ENCODE data around the gene MED22. TPM values are rescaled to one million over a fixed set of nuclear protein-coding genes. Genes with fewer than 3 reads are reported as not detected.
"Not testable (repeated sequence)": the region's sequence is repeated elsewhere in the genome, so short reads cannot be mapped to it uniquely, and the experiment has no call there.

The MED22 gene
- total RNA-seq, 4 donors from 2014 or later, result 10.8 to 22.5 (median 15.9) TPM

DNA sequence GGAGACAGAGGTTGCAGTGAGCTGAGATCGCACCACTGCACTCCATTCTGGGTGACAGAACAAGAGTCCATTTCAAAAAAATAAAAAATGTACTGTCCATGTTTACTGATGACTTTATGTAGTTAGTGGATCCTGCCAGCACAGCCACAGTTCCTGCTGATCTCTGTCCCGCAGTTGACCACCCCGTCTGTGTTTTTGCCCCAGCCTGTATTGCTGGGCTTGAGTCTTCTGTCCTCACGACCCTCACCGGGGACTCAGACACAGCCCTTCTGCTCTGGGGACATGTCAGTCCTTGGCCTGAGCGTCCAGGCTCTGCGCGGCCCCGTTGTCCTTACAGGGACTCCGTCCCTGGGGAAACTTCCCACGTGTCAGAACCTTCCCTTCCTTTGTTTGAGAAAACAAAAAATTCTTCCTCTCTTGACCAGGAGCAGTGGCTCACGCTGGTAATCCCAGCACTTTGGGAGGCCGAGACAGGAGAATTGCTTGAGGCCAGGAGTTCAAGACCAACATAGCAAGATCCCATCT, 26.5 kb downstream of the MED22 start:
- Histone ChIP-seq H3K27me3 (no peaks in the 10 kb centered on the region), H3K9me3 (no peaks in the 10 kb centered on the region), H3K36me3 (no peaks in the 10 kb centered on the region), H3K4me1 (no peaks in the 10 kb centered on the region), H3K27ac (no peak overlapping the region), H3K4me3 (no peak overlapping the region)
- WGBS, 2 donors, result 76 to 81% methylated on average over 5 to 13 of the region's 13 CpGs
- intact Hi-C loops (cut with DNase I), result loop anchor here (5.0 kb wide), 1 partner anchor 134 kb away; no protein-coding TSS in a partner anchor
- no peak for TF ChIP-seq POLR2A (IDR thresholded peaks at IDR 0.05)
- TF ChIP-seq, protein P1, sequence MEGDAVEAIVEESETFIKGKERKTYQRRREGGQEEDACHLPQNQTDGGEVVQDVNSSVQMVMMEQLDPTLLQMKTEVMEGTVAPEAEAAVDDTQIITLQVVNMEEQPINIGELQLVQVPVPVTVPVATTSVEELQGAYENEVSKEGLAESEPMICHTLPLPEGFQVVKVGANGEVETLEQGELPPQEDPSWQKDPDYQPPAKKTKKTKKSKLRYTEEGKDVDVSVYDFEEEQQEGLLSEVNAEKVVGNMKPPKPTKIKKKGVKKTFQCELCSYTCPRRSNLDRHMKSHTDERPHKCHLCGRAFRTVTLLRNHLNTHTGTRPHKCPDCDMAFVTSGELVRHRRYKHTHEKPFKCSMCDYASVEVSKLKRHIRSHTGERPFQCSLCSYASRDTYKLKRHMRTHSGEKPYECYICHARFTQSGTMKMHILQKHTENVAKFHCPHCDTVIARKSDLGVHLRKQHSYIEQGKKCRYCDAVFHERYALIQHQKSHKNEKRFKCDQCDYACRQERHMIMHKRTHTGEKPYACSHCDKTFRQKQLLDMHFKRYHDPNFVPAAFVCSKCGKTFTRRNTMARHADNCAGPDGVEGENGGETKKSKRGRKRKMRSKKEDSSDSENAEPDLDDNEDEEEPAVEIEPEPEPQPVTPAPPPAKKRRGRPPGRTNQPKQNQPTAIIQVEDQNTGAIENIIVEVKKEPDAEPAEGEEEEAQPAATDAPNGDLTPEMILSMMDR (IDR thresholded peaks at IDR 0.05), result no peak
- no peak for DNase-seq

DNA sequence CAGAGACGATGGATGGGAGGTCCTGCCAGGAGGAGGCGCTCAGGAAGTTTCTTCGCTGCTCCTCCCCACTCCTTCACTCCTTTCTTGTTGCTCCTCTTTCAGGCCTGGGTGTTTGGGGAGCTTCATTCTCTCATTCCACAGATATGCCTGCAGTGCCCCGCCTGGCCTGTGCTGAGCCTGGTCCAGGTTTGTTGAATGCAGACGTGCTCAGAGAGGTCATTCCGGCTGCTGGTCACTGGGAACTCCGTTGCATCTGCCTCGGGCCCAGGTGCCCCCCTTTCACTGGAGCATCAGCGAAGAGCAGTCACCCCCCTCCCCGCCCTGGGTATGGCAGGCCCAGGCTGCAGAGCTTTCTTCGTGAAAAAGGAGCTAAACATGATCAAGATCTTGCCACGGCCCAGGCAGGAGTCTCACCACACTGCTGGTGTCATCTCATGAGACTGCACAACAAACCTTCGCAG, 27.5 kb downstream of the MED22 start:
- Histone ChIP-seq H3K4me1 (no peaks in the 10 kb centered on the region), H3K4me3 (no peak overlapping the region), H3K36me3 (no peaks in the 10 kb centered on the region), H3K9me3 (no peaks in the 10 kb centered on the region), H3K27ac (no peak overlapping the region), H3K27me3 (no peaks in the 10 kb centered on the region)
- no peak for TF ChIP-seq POLR2A (IDR thresholded peaks at IDR 0.05)
- TF ChIP-seq, protein P1 (IDR thresholded peaks at IDR 0.05), result no peak
- DNase-seq, result no peak
- intact Hi-C loops (cut with DNase I), result loop anchor here (5.0 kb wide), 1 partner anchor 133 kb away; no protein-coding TSS in a partner anchor
- 82 to 87% methylated on average over 3 to 4 of the region's 13 CpGs for WGBS, 2 donors

DNA sequence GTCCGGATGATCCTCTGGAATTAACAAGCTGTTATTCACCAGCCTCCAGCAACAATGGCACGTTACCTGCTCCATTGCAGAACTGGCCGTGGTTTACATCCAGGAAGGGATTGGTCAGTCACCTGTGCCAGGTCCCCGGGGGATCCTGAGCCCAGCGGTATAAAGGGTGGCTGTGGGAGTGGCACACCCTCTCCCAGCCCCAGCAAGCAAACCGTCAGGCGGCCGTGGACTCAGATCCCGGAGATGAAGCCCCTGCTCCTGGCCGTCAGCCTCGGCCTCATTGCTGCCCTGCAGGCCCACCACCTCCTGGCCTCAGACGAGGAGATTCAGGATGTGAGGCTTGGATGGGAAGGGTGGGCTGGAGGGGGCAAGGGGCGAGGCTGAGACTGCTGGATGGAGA, 30.4 kb downstream of the MED22 start:
- H3K27ac ChIP-seq; H3K27me3 ChIP-seq; DNase-seq; H3K4me1 ChIP-seq; intact Hi-C loops (cut with DNase I); H3K9me3 ChIP-seq; H3K4me3 ChIP-seq; H3K36me3 ChIP-seq: not testable (repeated sequence)
- WGBS, 2 donors, result 38% methylated on average over 3 of the region's 13 CpGs; no CpG with 5 or more reads in 1 of the 2 donors

DNA sequence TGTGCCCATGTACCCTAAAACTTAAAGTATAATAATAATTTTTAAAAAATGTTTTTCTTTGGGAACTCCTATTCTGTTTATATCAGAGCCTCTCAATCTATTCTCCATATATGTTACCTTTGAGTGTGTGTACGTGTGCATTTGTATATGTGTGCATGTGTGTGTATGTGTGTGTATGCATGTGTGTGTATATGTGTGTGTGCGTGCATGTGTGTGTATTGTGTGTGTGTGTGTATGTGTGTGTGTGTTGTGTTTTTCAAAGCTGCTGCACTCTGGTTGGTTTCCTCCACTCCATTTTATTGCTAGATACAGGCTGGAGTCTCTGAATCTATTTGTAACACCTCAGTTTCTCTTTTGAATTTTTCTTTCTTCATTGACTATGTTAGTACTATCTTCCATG, 31.9 kb downstream of the MED22 start:
- no peaks in the 10 kb centered on the region for H3K4me1 ChIP-seq
- no peak overlapping the region for H3K27ac ChIP-seq
- H3K36me3 ChIP-seq, result no peaks in the 10 kb centered on the region
- intact Hi-C loops (cut with DNase I), result no loop called here
- H3K27me3 ChIP-seq, result no peaks in the 10 kb centered on the region
- no peak overlapping the region for H3K4me3 ChIP-seq
- DNase-seq, result no peak
- TF ChIP-seq POLR2A (IDR thresholded peaks at IDR 0.05), result no peak
- TF ChIP-seq, protein P1 (IDR thresholded peaks at IDR 0.05), result no peak
- H3K9me3 ChIP-seq, result no peaks in the 10 kb centered on the region
- 60 to 68% methylated on average over 2 of the region's 2 CpGs for WGBS, 2 donors

- intact Hi-C loops (cut with DNase I), result no loop called here
- H3K4me1 ChIP-seq, result peaks cover 0 to 2% (median 0%) of the 10 kb centered on the region in 3 donors
- H3K9me3 ChIP-seq, result no peaks in the 10 kb centered on the region
- H3K27ac ChIP-seq, result no peak overlapping the region
- H3K27me3 ChIP-seq, result peaks cover 0 to 20% (median 0%) of the 10 kb centered on the region in 4 donors
- no peaks in the 10 kb centered on the region for H3K36me3 ChIP-seq
- no peak for DNase-seq
- no peak for TF ChIP-seq POLR2A (IDR thresholded peaks at IDR 0.05)
- TF ChIP-seq, protein P1 (IDR thresholded peaks at IDR 0.05), result no peak
- H3K4me3 ChIP-seq, result no peak overlapping the region
- WGBS, 2 donors, result 70 to 79% methylated on average over 6 of the region's 6 CpGs
Observed at GRCh38 chr9:133309608-133310007, 38.3 kb downstream of the MED22 start.

GRCh38 chr9:133307301-133307700, 40.6 kb downstream of the MED22 start:
- peaks cover 0 to 32% (median 0%) of the 10 kb centered on the region in 4 donors for H3K27me3 ChIP-seq
- no peak overlapping the region for H3K27ac ChIP-seq
- no peaks in the 10 kb centered on the region for H3K36me3 ChIP-seq
- no peak for DNase-seq
- no peak overlapping the region for H3K4me3 ChIP-seq
- intact Hi-C loops (cut with DNase I), result no loop called here
- no peaks in the 10 kb centered on the region for H3K9me3 ChIP-seq
- H3K4me1 ChIP-seq, result peaks cover 0 to 9% (median 3%) of the 10 kb centered on the region in 3 donors
- no peak for TF ChIP-seq POLR2A (IDR thresholded peaks at IDR 0.05)
- TF ChIP-seq, protein P1 (IDR thresholded peaks at IDR 0.05), result no peak
- WGBS, 2 donors, result 81 to 84% methylated on average over 16 of the region's 16 CpGs
